HG03159 (cell line): ENCODE results near the gene SEMA5B.

ENCODE experiments used
- ATAC-seq: cut with Tn5 transposase; IDR thresholded peaks from one replicate; pipeline ENCODE4 v1.9.1; 2021; ENCODE audit warnings: mild to moderate bottlenecking, moderate library complexity; ENCODE audit not compliant: unreplicated experiment

The SEMA5B gene

GRCh38 chr3:122912772-122913538 is 114.6 kb downstream of the SEMA5B start:
- ATAC-seq = no peak

GRCh38 chr3:122911901-122912300 is 115.7 kb downstream of the SEMA5B start:
- ATAC-seq = no peak

GRCh38 chr3:122908251-122908650 is 119.3 kb downstream of the SEMA5B start:
- ATAC-seq = no peak

- no peak for ATAC-seq
These were observed 120.1 kb downstream of the SEMA5B start for GRCh38 chr3:122907471-122907870.

GRCh38 chr3:122903171-122903570 is 124.4 kb downstream of the SEMA5B start:
- ATAC-seq = no peak

- ATAC-seq = no peak
These were observed 125.2 kb downstream of the SEMA5B start for GRCh38 chr3:122902326-122902725.

GRCh38 chr3:122898298-122898697 is 129.3 kb downstream of the SEMA5B start:
- ATAC-seq = no peak

- no peak for ATAC-seq
These were observed 133.6 kb downstream of the SEMA5B start for GRCh38 chr3:122893754-122894668.

- no peak for ATAC-seq
These were observed 134.3 kb downstream of the SEMA5B start for GRCh38 chr3:122893282-122893681.

GRCh38 chr3:122892118-122892960 is 135.2 kb downstream of the SEMA5B start:
- no peak for ATAC-seq

GRCh38 chr3:122890720-122891220 is 136.8 kb downstream of the SEMA5B start:
- no peak for ATAC-seq

- ATAC-seq = no peak
These were observed 137.4 kb downstream of the SEMA5B start for GRCh38 chr3:122890077-122890719.

GRCh38 chr3:122886946-122887345 is 140.6 kb downstream of the SEMA5B start:
- ATAC-seq = no peak

GRCh38 chr3:122886251-122886650 is 141.3 kb downstream of the SEMA5B start:
- no peak for ATAC-seq

GRCh38 chr3:122882361-122882947 is 145.1 kb downstream of the SEMA5B start:
- no peak for ATAC-seq

- ATAC-seq = no peak
These were observed 146.9 kb downstream of the SEMA5B start for GRCh38 chr3:122880624-122881023.

GRCh38 chr3:122880173-122880572 is 147.4 kb downstream of the SEMA5B start:
- no peak for ATAC-seq

- ATAC-seq = no peak
These were observed 151.9 kb downstream of the SEMA5B start for GRCh38 chr3:122875547-122876127.

- ATAC-seq = no peak
These were observed 153.6 kb downstream of the SEMA5B start for GRCh38 chr3:122873741-122874515.
